H9 (cell line): ENCODE data around the gene GLB1L2. TPM values are rescaled to one million over a fixed set of nuclear protein-coding genes. Genes with fewer than 3 reads are reported as not detected.

Experiments
- DNase-seq: peaks from one replicate; pipeline ENCODE4 v3.0.0-alpha.2; 2017
- H2AFZ ChIP-seq: one replicate; pipeline ENCODE4 v1.6.1; 2013; ENCODE audit warnings: mild to moderate bottlenecking, low read length, control low read depth, moderate library complexity
- H2AK5ac ChIP-seq: 2 replicates; pipeline ENCODE4 v1.6.1; 2013; ENCODE audit warnings: low read length, control low read depth, mixed read lengths; ENCODE audit not compliant: insufficient read length
- H2BK120ac ChIP-seq: one replicate; pipeline ENCODE4 v1.6.1; 2013; ENCODE audit warnings: low read depth, mild to moderate bottlenecking, low read length, control low read depth, inconsistent platforms; ENCODE audit not compliant: poor library complexity, severe bottlenecking
- H2BK12ac ChIP-seq: 2 replicates; pipeline ENCODE4 v1.6.1; 2013; ENCODE audit warnings: low read length, control low read depth, mixed read lengths, low read depth; ENCODE audit not compliant: insufficient read length
- H2BK15ac ChIP-seq: 2 replicates; pipeline ENCODE4 v1.6.1; 2013; ENCODE audit warnings: low read depth, low read length, control low read depth
- H2BK20ac ChIP-seq: one replicate; pipeline ENCODE4 v1.6.1; 2013; ENCODE audit warnings: low read depth, mild to moderate bottlenecking, low read length, control low read depth, inconsistent platforms; ENCODE audit not compliant: poor library complexity, severe bottlenecking
- H2BK5ac ChIP-seq: 2 replicates; pipeline ENCODE4 v1.6.1; 2013; ENCODE audit warnings: low read length, control low read depth, mixed read lengths; ENCODE audit not compliant: insufficient read length
- H3K14ac ChIP-seq: 2 replicates; pipeline ENCODE4 v1.6.1; 2013; ENCODE audit warnings: low read length, control low read depth; ENCODE audit not compliant: insufficient read depth
- H3K18ac ChIP-seq: 2 replicates; pipeline ENCODE4 v1.6.1; 2013; ENCODE audit warnings: low read depth, mild to moderate bottlenecking, mixed read lengths, low read length, control low read depth; ENCODE audit not compliant: insufficient read length
- H3K23ac ChIP-seq: 2 replicates; pipeline ENCODE4 v1.6.1; 2013; ENCODE audit warnings: low read length, control low read depth, mixed read lengths, low read depth; ENCODE audit not compliant: insufficient read length
- H3K23me2 ChIP-seq: 2 replicates; pipeline ENCODE4 v1.6.1; 2013; ENCODE audit warnings: low read depth, mild to moderate bottlenecking, mixed read lengths, low read length, control low read depth; ENCODE audit not compliant: insufficient read length, poor library complexity, severe bottlenecking
- H3K27ac ChIP-seq: 2 replicates; pipeline ENCODE4 v1.5.1; 2013; ENCODE audit warnings: low read length, control low read depth, mixed read lengths, low read depth; ENCODE audit not compliant: insufficient read length
- H3K27me3 ChIP-seq: 2 replicates; pipeline ENCODE4 v1.6.1; 2013; ENCODE audit warnings: low read length, control low read depth, inconsistent platforms; ENCODE audit not compliant: insufficient read depth
- H3K4ac ChIP-seq: 2 replicates; pipeline ENCODE4 v1.6.1; 2013; ENCODE audit warnings: low read depth, mild to moderate bottlenecking, control low read depth, inconsistent platforms, low read length, moderate library complexity
- H3K4me1 ChIP-seq: 2 replicates; pipeline ENCODE4 v1.6.1; 2013; ENCODE audit warnings: low read length, control low read depth, inconsistent platforms; ENCODE audit not compliant: insufficient read depth
- H3K4me2 ChIP-seq: 2 replicates; pipeline ENCODE4 v1.6.1; 2013; ENCODE audit warnings: low read length, control low read depth, mixed read lengths; ENCODE audit not compliant: insufficient read length, insufficient read depth
- H3K56ac ChIP-seq: 2 replicates; pipeline ENCODE4 v1.6.1; 2013; ENCODE audit warnings: low read depth, mild to moderate bottlenecking, mixed read lengths, low read length, control low read depth; ENCODE audit not compliant: insufficient read length
- H3K79me1 ChIP-seq: 2 replicates; pipeline ENCODE4 v1.6.1; 2013; ENCODE audit warnings: low read depth, mild to moderate bottlenecking, moderate library complexity, low read length, control low read depth, inconsistent platforms; ENCODE audit not compliant: insufficient read depth, poor library complexity, severe bottlenecking
- H3K79me2 ChIP-seq: 2 replicates; pipeline ENCODE4 v1.6.1; 2013; ENCODE audit warnings: low read length, control low read depth, inconsistent platforms; ENCODE audit not compliant: insufficient read depth
- H3K9ac ChIP-seq: 2 replicates; pipeline ENCODE4 v1.6.1; 2013; ENCODE audit warnings: low read length, control low read depth, mixed read lengths; ENCODE audit not compliant: insufficient read length; ENCODE audit errors: extremely low read depth
- H3K9me3 ChIP-seq: one replicate; pipeline ENCODE4 v1.6.1; 2013; ENCODE audit warnings: low read depth, low read length, inconsistent platforms; ENCODE audit not compliant: control insufficient read depth
- H3T11ph ChIP-seq: one replicate; pipeline ENCODE4 v1.6.1; 2013; ENCODE audit warnings: mild to moderate bottlenecking, low read length, control low read depth, inconsistent platforms
- H4K20me1 ChIP-seq: one replicate; pipeline ENCODE4 v1.6.1; 2013; ENCODE audit not compliant: control insufficient read depth, insufficient read length, insufficient read depth
- H4K5ac ChIP-seq: 2 replicates; pipeline ENCODE4 v1.6.1; 2013; ENCODE audit warnings: low read depth, mild to moderate bottlenecking, mixed read lengths, low read length, control low read depth; ENCODE audit not compliant: insufficient read length
- H4K8ac ChIP-seq: replicated peaks from 2 replicates; pipeline ENCODE4 v1.6.1; 2013; ENCODE audit warnings: low read length, control low read depth, mixed read lengths, low read depth; ENCODE audit not compliant: insufficient read length
- H4K91ac ChIP-seq: 2 replicates; pipeline ENCODE4 v1.6.1; 2013; ENCODE audit warnings: low read depth, mild to moderate bottlenecking, moderate library complexity, mixed read lengths, low read length, control low read depth; ENCODE audit not compliant: insufficient read length
- H3K27ac Mint-ChIP-seq, 3 experiments: 2 replicates in 2 of 3; 3 replicates in 1 of 3; pipeline ENCODE4 v1.8.0; 2020 to 2021; ENCODE audit warnings: mixed read lengths in 3 of 3, mild to moderate bottlenecking in 1 of 3, moderate library complexity in 1 of 3
- H3K27me3 Mint-ChIP-seq: 2 replicates; pipeline ENCODE4 v1.8.0; 2021; ENCODE audit warnings: low read depth, mild to moderate bottlenecking, moderate library complexity, mixed read lengths
- H3K36me3 Mint-ChIP-seq, 3 experiments: 2 replicates in 2 of 3; 3 replicates in 1 of 3; pipeline ENCODE4 v1.8.0; 2020 to 2021; ENCODE audit warnings: low read depth in 3 of 3, mixed read lengths in 3 of 3; ENCODE audit not compliant: insufficient read depth in 1 of 3
- H3K4me1 Mint-ChIP-seq, 2 experiments: 2 replicates each; pipeline ENCODE4 v1.8.0; 2020; ENCODE audit warnings: mixed read lengths in 2 of 2
- H3K4me3 Mint-ChIP-seq, 2 experiments: 2 replicates in 1 of 2; 3 replicates in 1 of 2; pipeline ENCODE4 v1.8.0; 2020 to 2021; ENCODE audit warnings: mild to moderate bottlenecking in 2 of 2, mixed read lengths in 2 of 2, moderate library complexity in 1 of 2
- H3K9me3 Mint-ChIP-seq, 2 experiments: 2 replicates in 1 of 2; 3 replicates in 1 of 2; pipeline ENCODE4 v1.8.0; 2020; ENCODE audit warnings: mild to moderate bottlenecking in 2 of 2, mixed read lengths in 2 of 2, moderate library complexity in 1 of 2
- CTCF ChIP-seq: fragments of 200-600 bp; sonication (generic); conservative IDR thresholded peaks from 3 replicates; pipeline ENCODE4 v1.8.0; 2021; ENCODE audit warnings: antibody characterized with exemption, mild to moderate bottlenecking
- WGBS: extraction: QIAGEN DNeasy Blood & Tissue Kit; methylation state at CpG from one replicate; pipeline ENCODE4 v1.1.7; 2013; ENCODE audit warnings: missing lambda C conversion rate, low lambda C conversion rate, mixed read lengths; ENCODE audit not compliant: insufficient read length; ENCODE audit errors: extremely low coverage; 5-methylcytosine and 5-hydroxymethylcytosine counted together
- total RNA-seq: library from RNA; stranded (reverse); gene quantifications from 2 replicates; pipeline ENCODE4 v1.2.1, GENCODE V29; 2021

GLB1L2 gene
- total RNA-seq, 1 experiment from 2014 or later = 2.4 TPM

- no CpG with 5 or more reads among the region's 14 CpGs for WGBS
- no peak for DNase-seq
- Histone ChIP-seq H3T11ph (no peak overlapping the region), H3K9me3 (no peaks in the 10 kb centered on the region), H3K14ac (no peak overlapping the region; the same call in 1 of the 2 replicates), H4K91ac (no peak overlapping the region), H3K4me2 (no peak overlapping the region), H3K79me2 (no peaks in the 10 kb centered on the region; the same call in 1 of the 2 replicates), H3K9ac (no peak overlapping the region), H3K56ac (no peak overlapping the region), H3K18ac (no peak overlapping the region), H4K5ac (no peak overlapping the region), H4K8ac (no peak overlapping the region), H3K23me2 (no peaks in the 10 kb centered on the region), H2BK120ac (no peak overlapping the region), H3K23ac (no peak overlapping the region), H3K27me3 (no peaks in the 10 kb centered on the region), H4K20me1 (no peaks in the 10 kb centered on the region), H3K27ac (no peak overlapping the region), H2BK20ac (no peak overlapping the region), H3K4ac (no peak overlapping the region), H3K4me1 (no peaks in the 10 kb centered on the region), H2BK5ac (no peak overlapping the region), H2AFZ (no peak overlapping the region), H2BK15ac (no peak overlapping the region), H3K79me1 (no peaks in the 10 kb centered on the region), H2BK12ac (no peak overlapping the region), H2AK5ac (no peak overlapping the region)
- peak; percentile 58; the same call in 2 of the 3 replicates for TF ChIP-seq CTCF
- Mint-ChIP-seq H3K27ac (no peak overlapping the region), H3K4me1 (peaks cover 3 to 4% of the 10 kb centered on the region in 2 experiments; a peak in 1 of 4 replicates), H3K27me3 (no peaks in the 10 kb centered on the region), H3K4me3 (no peak overlapping the region), H3K36me3 (peaks cover 8 to 19% (median 11%) of the 10 kb centered on the region in 3 experiments; a peak in 5 of 7 replicates), H3K9me3 (no peaks in the 10 kb centered on the region; a peak in 1 of 5 replicates)
Observed at GRCh38 chr11:134393638-134394037, 61.9 kb downstream of the GLB1L2 start.
